ENCODE measurements around the gene YTHDF2. TPM values are rescaled to one million over a fixed set of nuclear protein-coding genes. Genes with fewer than 3 reads are reported as not detected.

YTHDF2 gene
- total RNA-seq, 1 experiment from 2014 or later, result 90.6 TPM

DNA sequence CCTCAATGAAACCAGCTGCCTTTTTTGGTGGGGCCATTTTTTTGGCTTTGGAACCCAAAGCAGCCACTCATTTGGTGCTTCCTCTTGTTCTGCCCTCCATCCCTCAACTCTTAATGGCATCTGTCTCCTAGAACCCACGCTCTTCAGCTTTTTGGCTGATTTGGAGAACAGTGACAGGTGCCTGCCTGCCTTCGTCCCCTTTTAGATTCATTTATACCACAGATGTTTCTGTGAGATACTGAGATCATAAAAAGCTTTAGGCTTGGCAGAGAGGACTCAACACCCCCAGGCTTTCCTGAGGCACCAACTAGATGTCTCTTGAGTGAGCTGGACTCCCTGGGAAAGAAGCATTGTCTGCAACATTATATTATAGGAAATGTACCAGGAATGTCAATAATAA is 20.4 kb upstream of the YTHDF2 start:
- H3K4me2 ChIP-seq (ENCODE audit: low read length), result no peak overlapping the region
- no peak overlapping the region for H3K4me3 ChIP-seq (replicated peaks in 1 of 2; ENCODE audit: low read depth in 1 of 2, low read length in 2 of 2)
- BruUV-seq (replicated peaks), result no TSS peak
- H3K9me3 ChIP-seq (ENCODE audit: control insufficient read depth in 1 of 2, insufficient read depth in 1 of 2, low read depth in 1 of 2, low read length in 2 of 2), result no peaks in the 10 kb centered on the region
- CTCF ChIA-PET, result interaction anchor here (1.3 kb wide), 1 partner anchor 20 kb away, joined by 3 read pairs; the partner anchor contains the start of gene YTHDF2
- TF ChIP-seq SIN3A (IDR thresholded peaks at IDR 0.05; ENCODE audit: low read depth) (no peak), ZFX (IDR thresholded peaks at IDR 0.05) (no peak), FOSL1 (IDR thresholded peaks at IDR 0.05; ENCODE audit: low read depth) (no peak), RAD21 (IDR thresholded peaks at IDR 0.05; ENCODE audit: low read depth) (no peak), ELF1 (IDR thresholded peaks at IDR 0.05; ENCODE audit: borderline replicate concordance, low read depth) (no peak), EZH2phosphoT487 (IDR thresholded peaks at IDR 0.05; ENCODE audit: borderline replicate concordance) (no peak), TCF7L2 (IDR thresholded peaks at IDR 0.05; ENCODE audit: borderline replicate concordance, extremely low read depth, insufficient read depth, insufficient read length) (no peak), POLR2A (IDR thresholded peaks at IDR 0.05; ENCODE audit: borderline replicate concordance, extremely low read depth, insufficient read depth, insufficient read length) (no peak), JUND (IDR thresholded peaks at IDR 0.05) (no peak), POLR2AphosphoS5 (IDR thresholded peaks at IDR 0.05; ENCODE audit: low read depth, low read length) (no peak), ZNF274 (IDR thresholded peaks at IDR 0.05; ENCODE audit: low read depth, low read length) (no peak), SRF (IDR thresholded peaks at IDR 0.05; ENCODE audit: low read depth) (no peak), CEBPB (IDR thresholded peaks at IDR 0.05; ENCODE audit: low read depth) (no peak), YY1 (IDR thresholded peaks at IDR 0.05; ENCODE audit: extremely low read depth, insufficient replicate concordance, low read depth, low read length) (no peak), EGR1 (IDR thresholded peaks at IDR 0.05; ENCODE audit: low read depth) (no peak)
- TF ChIP-seq, protein P1, sequence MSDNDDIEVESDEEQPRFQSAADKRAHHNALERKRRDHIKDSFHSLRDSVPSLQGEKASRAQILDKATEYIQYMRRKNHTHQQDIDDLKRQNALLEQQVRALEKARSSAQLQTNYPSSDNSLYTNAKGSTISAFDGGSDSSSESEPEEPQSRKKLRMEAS (IDR thresholded peaks at IDR 0.05), result no peak
- TF ChIP-seq, protein P2, sequence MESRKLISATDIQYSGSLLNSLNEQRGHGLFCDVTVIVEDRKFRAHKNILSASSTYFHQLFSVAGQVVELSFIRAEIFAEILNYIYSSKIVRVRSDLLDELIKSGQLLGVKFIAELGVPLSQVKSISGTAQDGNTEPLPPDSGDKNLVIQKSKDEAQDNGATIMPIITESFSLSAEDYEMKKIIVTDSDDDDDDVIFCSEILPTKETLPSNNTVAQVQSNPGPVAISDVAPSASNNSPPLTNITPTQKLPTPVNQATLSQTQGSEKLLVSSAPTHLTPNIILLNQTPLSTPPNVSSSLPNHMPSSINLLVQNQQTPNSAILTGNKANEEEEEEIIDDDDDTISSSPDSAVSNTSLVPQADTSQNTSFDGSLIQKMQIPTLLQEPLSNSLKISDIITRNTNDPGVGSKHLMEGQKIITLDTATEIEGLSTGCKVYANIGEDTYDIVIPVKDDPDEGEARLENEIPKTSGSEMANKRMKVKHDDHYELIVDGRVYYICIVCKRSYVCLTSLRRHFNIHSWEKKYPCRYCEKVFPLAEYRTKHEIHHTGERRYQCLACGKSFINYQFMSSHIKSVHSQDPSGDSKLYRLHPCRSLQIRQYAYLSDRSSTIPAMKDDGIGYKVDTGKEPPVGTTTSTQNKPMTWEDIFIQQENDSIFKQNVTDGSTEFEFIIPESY (IDR thresholded peaks at IDR 0.05; ENCODE audit: extremely low read depth, insufficient replicate concordance, low read length), result no peak
- TF ChIP-seq, protein P3, sequence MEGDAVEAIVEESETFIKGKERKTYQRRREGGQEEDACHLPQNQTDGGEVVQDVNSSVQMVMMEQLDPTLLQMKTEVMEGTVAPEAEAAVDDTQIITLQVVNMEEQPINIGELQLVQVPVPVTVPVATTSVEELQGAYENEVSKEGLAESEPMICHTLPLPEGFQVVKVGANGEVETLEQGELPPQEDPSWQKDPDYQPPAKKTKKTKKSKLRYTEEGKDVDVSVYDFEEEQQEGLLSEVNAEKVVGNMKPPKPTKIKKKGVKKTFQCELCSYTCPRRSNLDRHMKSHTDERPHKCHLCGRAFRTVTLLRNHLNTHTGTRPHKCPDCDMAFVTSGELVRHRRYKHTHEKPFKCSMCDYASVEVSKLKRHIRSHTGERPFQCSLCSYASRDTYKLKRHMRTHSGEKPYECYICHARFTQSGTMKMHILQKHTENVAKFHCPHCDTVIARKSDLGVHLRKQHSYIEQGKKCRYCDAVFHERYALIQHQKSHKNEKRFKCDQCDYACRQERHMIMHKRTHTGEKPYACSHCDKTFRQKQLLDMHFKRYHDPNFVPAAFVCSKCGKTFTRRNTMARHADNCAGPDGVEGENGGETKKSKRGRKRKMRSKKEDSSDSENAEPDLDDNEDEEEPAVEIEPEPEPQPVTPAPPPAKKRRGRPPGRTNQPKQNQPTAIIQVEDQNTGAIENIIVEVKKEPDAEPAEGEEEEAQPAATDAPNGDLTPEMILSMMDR (IDR thresholded peaks at IDR 0.05 in 2 of 3, conservative IDR thresholded peaks at IDR 0.05 in 1 of 3; ENCODE audit: borderline replicate concordance in 1 of 3, insufficient read depth in 1 of 3, low read depth in 2 of 3, low read length in 2 of 3), result no peak
- TF ChIP-seq, protein P4, sequence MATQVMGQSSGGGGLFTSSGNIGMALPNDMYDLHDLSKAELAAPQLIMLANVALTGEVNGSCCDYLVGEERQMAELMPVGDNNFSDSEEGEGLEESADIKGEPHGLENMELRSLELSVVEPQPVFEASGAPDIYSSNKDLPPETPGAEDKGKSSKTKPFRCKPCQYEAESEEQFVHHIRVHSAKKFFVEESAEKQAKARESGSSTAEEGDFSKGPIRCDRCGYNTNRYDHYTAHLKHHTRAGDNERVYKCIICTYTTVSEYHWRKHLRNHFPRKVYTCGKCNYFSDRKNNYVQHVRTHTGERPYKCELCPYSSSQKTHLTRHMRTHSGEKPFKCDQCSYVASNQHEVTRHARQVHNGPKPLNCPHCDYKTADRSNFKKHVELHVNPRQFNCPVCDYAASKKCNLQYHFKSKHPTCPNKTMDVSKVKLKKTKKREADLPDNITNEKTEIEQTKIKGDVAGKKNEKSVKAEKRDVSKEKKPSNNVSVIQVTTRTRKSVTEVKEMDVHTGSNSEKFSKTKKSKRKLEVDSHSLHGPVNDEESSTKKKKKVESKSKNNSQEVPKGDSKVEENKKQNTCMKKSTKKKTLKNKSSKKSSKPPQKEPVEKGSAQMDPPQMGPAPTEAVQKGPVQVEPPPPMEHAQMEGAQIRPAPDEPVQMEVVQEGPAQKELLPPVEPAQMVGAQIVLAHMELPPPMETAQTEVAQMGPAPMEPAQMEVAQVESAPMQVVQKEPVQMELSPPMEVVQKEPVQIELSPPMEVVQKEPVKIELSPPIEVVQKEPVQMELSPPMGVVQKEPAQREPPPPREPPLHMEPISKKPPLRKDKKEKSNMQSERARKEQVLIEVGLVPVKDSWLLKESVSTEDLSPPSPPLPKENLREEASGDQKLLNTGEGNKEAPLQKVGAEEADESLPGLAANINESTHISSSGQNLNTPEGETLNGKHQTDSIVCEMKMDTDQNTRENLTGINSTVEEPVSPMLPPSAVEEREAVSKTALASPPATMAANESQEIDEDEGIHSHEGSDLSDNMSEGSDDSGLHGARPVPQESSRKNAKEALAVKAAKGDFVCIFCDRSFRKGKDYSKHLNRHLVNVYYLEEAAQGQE (IDR thresholded peaks at IDR 0.05; ENCODE audit: low read depth), result no peak
- TF ChIP-seq, protein P5, sequence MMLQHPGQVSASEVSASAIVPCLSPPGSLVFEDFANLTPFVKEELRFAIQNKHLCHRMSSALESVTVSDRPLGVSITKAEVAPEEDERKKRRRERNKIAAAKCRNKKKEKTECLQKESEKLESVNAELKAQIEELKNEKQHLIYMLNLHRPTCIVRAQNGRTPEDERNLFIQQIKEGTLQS (IDR thresholded peaks at IDR 0.05), result no peak
- no peaks in the 10 kb centered on the region for H3K9me2 ChIP-seq (ENCODE audit: insufficient read depth)
- no peak overlapping the region for H3K27ac ChIP-seq (ENCODE audit: low read depth, low read length)
- POLR2A ChIA-PET, result no interaction called here
- H2AFZ ChIP-seq (ENCODE audit: low read depth, low read length, poor library complexity, severe bottlenecking), result no peak overlapping the region
- intact Hi-C loops (cut with micrococcal nuclease), result no loop called here
- peaks cover 8 to 20% of the 10 kb centered on the region in 2 experiments for H3K4me1 ChIP-seq (ENCODE audit: control insufficient read depth in 1 of 2, insufficient read depth in 2 of 2, low read length in 2 of 2)
- no peak overlapping the region for H3K9ac ChIP-seq (ENCODE audit: low read length)
- H3K27me3 ChIP-seq (ENCODE audit: insufficient read depth, low read length), result no peaks in the 10 kb centered on the region
- RAD21 ChIA-PET (ENCODE audit: low non-redundant PET in 1 of 2, low total read pairs in 2 of 2, uncharacterized antibody in 2 of 2, unreplicated experiment in 2 of 2), result no interaction called here
- H3K36me3 ChIP-seq (ENCODE audit: control insufficient read depth in 1 of 2, insufficient read depth in 2 of 2, low read length in 2 of 2), result peaks cover 6 to 12% of the 10 kb centered on the region in 2 experiments; a peak in 2 of 4 replicates
- DNase-seq (ENCODE audit: low read depth, low spot score) (no peak), ATAC-seq (no peak)
- H3K79me2 ChIP-seq (ENCODE audit: insufficient read depth, low read length), result no peaks in the 10 kb centered on the region
- H4K20me1 ChIP-seq (ENCODE audit: insufficient read depth), result no peaks in the 10 kb centered on the region
